ENCODE measurements around the gene ZNF687.

DNA sequence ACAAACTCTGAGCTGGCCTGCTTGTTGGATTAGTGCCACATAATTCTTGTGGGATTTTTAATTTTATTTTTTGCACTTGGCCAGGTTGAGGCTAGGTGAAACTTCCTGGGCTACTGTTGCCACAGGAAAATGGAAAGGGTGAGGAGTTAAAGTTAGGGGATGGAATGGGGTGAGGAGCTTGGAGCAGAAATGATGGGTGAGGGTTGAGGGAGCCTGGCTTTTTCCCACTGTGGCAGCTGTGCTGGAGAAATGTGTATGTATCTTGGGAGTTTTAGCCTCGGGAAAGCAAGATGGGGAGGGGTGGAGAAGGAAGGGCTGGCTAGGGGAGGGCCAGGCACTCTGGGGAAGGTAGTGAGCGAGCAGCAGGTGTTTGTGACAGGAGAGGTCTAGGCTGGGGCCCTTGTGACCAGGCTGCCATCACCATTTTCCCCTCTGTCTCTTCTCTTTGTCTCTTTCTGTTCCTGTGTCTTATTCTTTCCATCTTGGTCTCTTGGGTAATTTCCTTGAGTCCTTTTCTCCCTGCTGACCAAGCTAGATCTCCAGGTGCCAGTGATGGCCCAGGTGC is 2.0 kb downstream of the ZNF687 start:
- TF ChIP-seq, protein P1, sequence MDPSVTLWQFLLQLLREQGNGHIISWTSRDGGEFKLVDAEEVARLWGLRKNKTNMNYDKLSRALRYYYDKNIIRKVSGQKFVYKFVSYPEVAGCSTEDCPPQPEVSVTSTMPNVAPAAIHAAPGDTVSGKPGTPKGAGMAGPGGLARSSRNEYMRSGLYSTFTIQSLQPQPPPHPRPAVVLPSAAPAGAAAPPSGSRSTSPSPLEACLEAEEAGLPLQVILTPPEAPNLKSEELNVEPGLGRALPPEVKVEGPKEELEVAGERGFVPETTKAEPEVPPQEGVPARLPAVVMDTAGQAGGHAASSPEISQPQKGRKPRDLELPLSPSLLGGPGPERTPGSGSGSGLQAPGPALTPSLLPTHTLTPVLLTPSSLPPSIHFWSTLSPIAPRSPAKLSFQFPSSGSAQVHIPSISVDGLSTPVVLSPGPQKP (IDR thresholded peaks at IDR 0.05; ENCODE audit: borderline replicate concordance, low read depth, low read length), result no peak
- TF ChIP-seq CEBPB (IDR thresholded peaks at IDR 0.05; ENCODE audit: low read depth, low read length) (no peak), POLR2A (IDR thresholded peaks at IDR 0.05; ENCODE audit: low read depth, low read length) (no peak), RAD21 (IDR thresholded peaks at IDR 0.05; ENCODE audit: low read length) (no peak)

Data from IMR-90 (cell line).